GM12878 (cell line): Measurements from ENCODE around the gene SIRT2. TPM values are rescaled to one million over a fixed set of nuclear protein-coding genes. Genes with fewer than 3 reads are reported as not detected.

Experiments used
- ATAC-seq: fragments of 200-7000 bp; cut with Tn5 transposase; 3 replicates; pipeline ENCODE4 v1.9.1; 2020; ENCODE audit warnings: mild to moderate bottlenecking, moderate library complexity
- BruUV-seq: library from RNA; stranded (reverse); fragments of 400-500 nt; replicated peaks from 2 replicates; lab custom pipeline; 2021; lab: Mats Ljungman, UMichigan
- CTCF ChIA-PET: fragments of 300-600 bp; sonication (Branson Sonifier 250); formaldehyde crosslinking; extraction: SDS; loops from one replicate; lab custom pipeline; 2021; ENCODE audit warnings: inconsistent platforms; lab: Yijun Ruan, JAX
- POLR2A ChIA-PET: fragments of 350-600 bp; formaldehyde crosslinking; extraction: SDS; loops from one replicate; lab custom pipeline; 2021; ENCODE audit warnings: inconsistent platforms; lab: Charles Lee
- RAD21 ChIA-PET: fragments of 300-600 bp; sonication (Branson Sonifier 250); formaldehyde crosslinking; loops from one replicate; lab custom pipeline; 2023; ENCODE audit warnings: antibody characterized with exemption; ENCODE audit not compliant: unreplicated experiment; lab: Charles Lee
- SMC1A ChIA-PET: fragments of 300-600 bp; sonication (Branson Sonifier 250); formaldehyde crosslinking; loops from one replicate; lab custom pipeline; 2023; ENCODE audit not compliant: unreplicated experiment, uncharacterized antibody; lab: Charles Lee
- DNase-seq: peaks from one replicate; pipeline ENCODE4 v3.0.0-alpha.2; 2011; ENCODE audit warnings: low read depth, low spot score
- FAIRE-seq: peaks from 3 replicates; lab custom pipeline; 2011; peaks lifted over from hg19 to GRCh38; lab: Jason Lieb, UNC
- H2AFZ ChIP-seq: 2 replicates; pipeline ENCODE4 v1.6.0; 2011; ENCODE audit warnings: low read depth, low read length, control low read depth; ENCODE audit not compliant: control insufficient read depth
- H3K27ac ChIP-seq: 2 replicates; pipeline ENCODE4 v1.5.1; 2011; ENCODE audit warnings: control low read depth; ENCODE audit not compliant: control insufficient read depth, insufficient read depth
- H3K27me3 ChIP-seq, 2 experiments: replicated peaks in 1 of 2; 2 replicates each; pipeline versions ENCODE4 v1.6.0 to v1.6.1; 2011; ENCODE audit warnings: low read length in 1 of 2; ENCODE audit not compliant: control insufficient read depth in 2 of 2, insufficient read depth in 2 of 2
- H3K36me3 ChIP-seq, 2 experiments: 2 replicates each; pipeline ENCODE4 v1.5.1; 2011; ENCODE audit warnings: low read length in 1 of 2; ENCODE audit not compliant: control insufficient read depth in 2 of 2, insufficient read depth in 2 of 2
- H3K4me1 ChIP-seq: 2 replicates; pipeline ENCODE4 v1.6.1; 2011; ENCODE audit warnings: mild to moderate bottlenecking, low read length, moderate library complexity, mixed read lengths; ENCODE audit not compliant: control insufficient read depth, insufficient read depth
- H3K4me2 ChIP-seq: 2 replicates; pipeline ENCODE4 v1.6.0; 2011; ENCODE audit warnings: control low read depth; ENCODE audit not compliant: control insufficient read depth, insufficient read depth
- H3K4me3 ChIP-seq: fragments of 200-600 bp; sonication (generic); 2 replicates; pipeline ENCODE4 v1.5.1; 2016
- H3K79me2 ChIP-seq: 2 replicates; pipeline ENCODE4 v1.6.0; 2011; ENCODE audit warnings: low read length; ENCODE audit not compliant: control insufficient read depth, insufficient read depth
- H3K9ac ChIP-seq: 2 replicates; pipeline ENCODE4 v1.8.0; 2011; ENCODE audit warnings: low read length, control low read depth, mixed read lengths; ENCODE audit not compliant: control insufficient read depth, insufficient read depth
- H3K9me3 ChIP-seq: replicated peaks from 3 replicates; pipeline ENCODE4 v1.5.1; 2011; ENCODE audit warnings: mild to moderate bottlenecking, low read length; ENCODE audit not compliant: control insufficient read depth, insufficient read depth
- H4K20me1 ChIP-seq: 2 replicates; pipeline ENCODE4 v1.6.0; 2011; ENCODE audit not compliant: control insufficient read depth, insufficient read depth
- NRF1 ChIP-seq: conservative IDR thresholded peaks from 2 replicates; pipeline ENCODE4 v1.6.1; 2011; ENCODE audit warnings: mild to moderate bottlenecking, low read depth, low read length, improper control_type of control experiment
- RELA ChIP-seq: fragments of 450-650 bp; IDR thresholded peaks from 2 replicates; pipeline ENCODE4 v1.8.0; 2014; ENCODE audit warnings: borderline replicate concordance; ENCODE audit not compliant: partially characterized antibody
- RELB ChIP-seq: fragments of 450-650 bp; IDR thresholded peaks from 2 replicates; pipeline ENCODE4 v1.6.1; 2017; ENCODE audit warnings: low read depth, mild to moderate bottlenecking, moderate library complexity
- YY1 ChIP-seq: IDR thresholded peaks from 2 replicates; pipeline ENCODE4 v1.6.1; 2011; ENCODE audit warnings: low read depth, mild to moderate bottlenecking, low read length
- ZZZ3 ChIP-seq: IDR thresholded peaks from 2 replicates; pipeline ENCODE4 v1.6.1; 2011; ENCODE audit warnings: low read depth; ENCODE audit not compliant: control insufficient read depth, insufficient read length
- WGBS: methylation state at CpG from one replicate; pipeline ENCODE4 v1.1.6; 2016; ENCODE audit warnings: low lambda C conversion rate; ENCODE audit not compliant: insufficient replicate concordance, insufficient coverage; ENCODE audit errors: missing lambda C conversion rate; 5-methylcytosine and 5-hydroxymethylcytosine counted together
- in situ Hi-C: fragments of 300-500 bp; cut with MboI; formaldehyde crosslinking; loops from 9 replicates; pipeline ENCODE4 v1.14.3; 2018; ENCODE audit warnings: mixed read lengths
- intact Hi-C: fragments of 100-400 bp; cut with micrococcal nuclease; formaldehyde crosslinking; loops from one replicate; pipeline ENCODE4 v1.14.2; 2022; ENCODE audit not compliant: unreplicated experiment
- polyA plus RNA-seq, 11 experiments: library from polyadenylated mRNA; depleted of rRNA in 4 of 11; unstranded in 6 of 11; stranded (reverse) in 5 of 11; fragments of >200 nt; fragmentation: Nextera tagmentation in 4 of 11; fragmentation: Illumina TruSeq in 1 of 11; extraction: Ambion mirVana in 4 of 11; extraction: Trizol in 1 of 11; gene quantifications; 1 replicate in 1 of 11; 2 replicates in 10 of 11; pipeline versions ENCODE4 v1.2.1 to v1.2.3, GENCODE V29; 2011 to 2016; ENCODE audit warnings: inconsistent platforms in 2 of 11, missing spikeins in 2 of 11, low read depth in 1 of 11
- total RNA-seq, 4 experiments: library from RNA; depleted of rRNA in 3 of 4; stranded (reverse); fragments of >200 nt in 3 of 4; fragmentation: Illumina TruSeq in 1 of 4; extraction: Trizol in 1 of 4; gene quantifications; 2 replicates each; pipeline versions ENCODE4 v1.2.1 to v1.2.3, GENCODE V29; 2013 to 2021

SIRT2 gene
- total and polyA plus RNA-seq, 10 of the 15 experiments (the other 5 are each of a cell fraction or from before 2014, with no cell fraction given): 1.4 to 38.7 (median 24.1) TPM

- in situ Hi-C loops: loop anchor here (5.0 kb wide), 1 partner anchor 201 kb away; no protein-coding TSS in a partner anchor
- Histone ChIP-seq H4K20me1 (no peaks in the 10 kb centered on the region), H3K27ac (no peak overlapping the region), H3K9ac (no peak overlapping the region), H3K4me2 (no peak overlapping the region), H3K4me3 (no peak overlapping the region), H2AFZ (no peak overlapping the region), H3K9me3 (peaks cover 4% of the 10 kb centered on the region; the same call in 1 of the 3 replicates), H3K36me3 (peaks cover 0 to 6% of the 10 kb centered on the region in 2 experiments; a peak in 2 of 4 replicates), H3K27me3 (no peaks in the 10 kb centered on the region), H3K79me2 (peaks cover 31% of the 10 kb centered on the region), H3K4me1 (peaks cover 6% of the 10 kb centered on the region)
- ChIA-PET CTCF (interaction anchor here (0.8 to 1.6 kb wide), 3 partner anchors 18 to 531 kb away, joined by 3 to 6 read pairs (median 3); partner anchors contain the start of gene FAM98C), RAD21 (interaction anchor here (1.4 kb wide), 1 partner anchor 85 kb away, joined by 3 read pairs; no protein-coding TSS in a partner anchor), SMC1A (interaction anchor here (0.7 to 1.0 kb wide), 3 partner anchors 57 to 420 kb away, joined by 3 read pairs; no protein-coding TSS in a partner anchor), POLR2A (interaction anchor here (0.5 to 0.8 kb wide), 2 partner anchors 20 to 35 kb away, joined by 3 read pairs; no protein-coding TSS in a partner anchor)
- no peak for ATAC-seq
- TF ChIP-seq YY1 (no peak), RELA (no peak), ZZZ3 (no peak), NRF1 (no peak), RELB (no peak)
- 79% methylated on average over 4 of the region's 4 CpGs for WGBS
- DNase-seq: no peak
- no peak for FAIRE-seq
- intact Hi-C loops: loop anchor here (5.0 kb wide), 2 partner anchors 66 to 531 kb away; partner anchors contain the start of gene FAM98C
- BruUV-seq: no TSS peak
Observed at GRCh38 chr19:38933544-38933943, 34.1 kb upstream of the SIRT2 start.
